Right hindlimb (tissue), 1 donor: Measurements from ENCODE around the gene SLC13A3.

Experiments
- DNase-seq: peaks from one replicate; pipeline ENCODE4 v3.0.0-alpha.2; 2018

Gene SLC13A3

GRCh38 chr20:46573234-46573633, 78.0 kb downstream of the SLC13A3 start:
- no peak for DNase-seq

DNA sequence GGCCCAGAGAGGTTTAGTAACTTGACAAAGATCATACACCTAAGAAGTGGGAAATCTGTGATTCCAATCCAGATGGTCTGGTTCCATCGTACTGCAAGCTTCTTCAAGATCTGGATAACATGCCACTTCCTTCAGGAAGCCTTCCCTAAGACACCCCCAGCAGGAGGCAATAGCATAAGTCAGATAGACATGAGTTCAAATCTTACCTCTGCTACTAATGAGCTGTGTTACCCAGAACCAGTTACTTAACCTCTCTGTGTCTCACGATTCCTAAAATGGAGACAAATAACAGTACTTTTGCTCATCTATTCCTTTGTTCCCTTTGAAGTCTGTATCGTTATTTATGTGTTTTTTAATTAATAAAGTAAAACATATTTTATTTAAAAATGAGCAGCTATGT, 78.5 kb downstream of the SLC13A3 start:
- no peak for DNase-seq

DNA sequence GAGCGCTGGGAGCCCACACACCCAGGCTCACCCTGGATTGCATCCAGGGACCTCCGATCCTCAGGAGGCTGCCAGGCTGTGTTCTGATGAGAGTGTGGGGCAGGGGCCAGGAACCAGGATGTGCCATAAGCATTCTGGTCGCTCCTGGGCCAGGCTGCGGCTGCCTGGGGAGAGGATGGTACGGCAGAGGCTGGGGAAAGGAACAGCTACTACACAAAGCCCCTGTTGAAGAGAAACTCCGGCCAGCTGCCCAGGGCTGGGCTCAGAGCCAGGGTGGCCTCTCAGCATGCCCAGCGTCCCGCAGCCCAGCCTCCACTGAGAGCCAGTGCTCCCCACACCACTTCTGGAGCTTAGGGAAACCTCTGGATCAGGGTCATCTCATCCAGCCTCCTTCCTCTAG, 79.1 kb downstream of the SLC13A3 start:
- DNase-seq = peak; percentile 77

GRCh38 chr20:46571418-46571817, 79.8 kb downstream of the SLC13A3 start:
- DNase-seq = no peak

GRCh38 chr20:46570956-46571355, 80.3 kb downstream of the SLC13A3 start:
- DNase-seq = no peak

DNA sequence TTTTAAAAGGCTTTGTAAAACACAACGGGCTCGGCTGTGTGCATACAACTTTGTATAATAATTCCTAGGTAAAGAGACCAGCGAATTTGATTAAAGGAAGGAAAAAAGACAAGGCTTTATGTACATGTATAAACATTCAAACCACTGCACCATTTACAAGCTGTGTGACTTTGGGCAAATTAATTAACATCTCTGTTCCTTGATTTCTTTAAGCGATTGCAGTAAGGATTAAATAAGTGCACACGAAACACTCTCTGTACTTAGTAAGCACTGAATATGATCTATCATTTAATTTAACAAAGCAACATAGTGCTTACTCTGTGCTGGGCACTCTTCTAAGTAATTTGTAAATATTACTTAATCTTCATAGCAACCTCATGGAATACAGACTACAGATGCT, 81.3 kb downstream of the SLC13A3 start:
- no peak for DNase-seq

- DNase-seq = peak; percentile 92
Observed at GRCh38 chr20:46568570-46569129, 82.6 kb downstream of the SLC13A3 start.

DNA sequence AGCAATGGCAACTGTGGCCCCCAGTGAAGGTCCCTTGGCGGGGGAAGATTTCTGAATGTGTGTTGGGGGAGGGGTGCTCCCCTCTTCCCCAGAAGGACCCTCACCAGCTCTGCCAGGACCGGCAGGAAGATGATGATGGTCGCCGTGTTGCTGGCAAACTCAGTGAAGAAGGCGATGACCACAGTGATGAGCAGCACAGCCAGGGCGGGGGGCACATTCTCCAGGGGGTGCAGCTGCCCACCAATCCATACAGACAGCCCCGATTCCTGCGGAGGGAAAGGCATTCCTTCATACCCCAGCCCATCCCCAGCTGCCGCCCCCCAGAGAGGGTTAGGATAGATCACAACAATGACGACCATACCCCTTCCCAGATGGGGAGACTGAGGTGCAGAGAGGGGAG, 85.1 kb downstream of the SLC13A3 start:
- no peak for DNase-seq

DNA sequence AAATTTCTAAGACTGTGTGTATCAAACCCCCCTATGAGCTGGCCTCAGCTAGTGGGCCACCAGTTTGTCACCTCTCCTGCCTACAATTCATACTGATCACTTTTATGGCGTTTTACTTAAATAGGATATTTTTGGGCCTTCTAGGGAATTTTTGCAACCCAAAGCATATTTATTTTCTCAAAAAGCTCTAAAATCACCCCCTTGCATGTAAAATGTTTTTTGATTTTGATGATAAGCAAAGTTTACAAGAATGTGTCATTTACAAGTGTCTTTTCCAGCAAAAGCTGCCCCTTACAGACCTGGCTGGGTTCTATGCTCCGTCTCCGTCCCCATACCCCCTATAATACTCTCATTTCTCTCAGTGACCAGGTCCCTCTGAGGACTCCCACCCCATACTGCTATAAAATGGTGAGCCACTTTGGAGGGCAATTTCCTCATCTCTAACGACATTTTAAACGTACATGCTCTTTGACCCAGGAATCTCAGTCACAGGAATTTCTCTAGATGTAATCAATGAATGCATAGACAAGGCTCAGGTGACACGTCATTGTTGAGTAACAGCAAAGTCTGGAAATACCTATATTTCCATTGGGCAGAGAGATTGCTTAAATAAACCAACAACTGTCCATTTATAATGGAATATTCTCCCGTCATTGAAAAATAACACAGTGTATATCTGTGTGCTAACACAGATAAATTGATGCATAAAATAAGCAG, 86.9 kb downstream of the SLC13A3 start:
- no peak for DNase-seq

GRCh38 chr20:46563860-46564221, 87.4 kb downstream of the SLC13A3 start:
- no peak for DNase-seq

- DNase-seq = no peak
Observed at GRCh38 chr20:46563170-46563859, 87.9 kb downstream of the SLC13A3 start.

- DNase-seq = peak; percentile 88
Observed at GRCh38 chr20:46562373-46563169, 88.7 kb downstream of the SLC13A3 start.

DNA sequence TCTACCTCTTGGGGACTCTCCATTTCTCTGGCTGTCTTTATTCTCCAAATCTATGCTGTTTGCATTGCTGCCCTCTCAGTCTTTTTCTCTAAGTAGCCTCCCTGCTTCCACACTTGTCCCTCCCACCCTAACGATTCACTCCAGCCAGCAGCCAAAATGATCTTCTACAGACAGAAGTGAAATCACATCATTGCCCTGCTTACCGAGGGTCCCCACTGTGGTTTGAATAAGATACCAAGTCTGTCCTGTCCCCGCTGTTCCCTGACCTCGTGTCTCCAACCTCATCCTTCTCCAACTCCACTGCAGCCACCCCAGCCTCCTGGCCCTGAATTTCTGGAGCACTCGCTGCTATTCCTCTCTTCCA, 89.3 kb downstream of the SLC13A3 start:
- DNase-seq = no peak

DNA sequence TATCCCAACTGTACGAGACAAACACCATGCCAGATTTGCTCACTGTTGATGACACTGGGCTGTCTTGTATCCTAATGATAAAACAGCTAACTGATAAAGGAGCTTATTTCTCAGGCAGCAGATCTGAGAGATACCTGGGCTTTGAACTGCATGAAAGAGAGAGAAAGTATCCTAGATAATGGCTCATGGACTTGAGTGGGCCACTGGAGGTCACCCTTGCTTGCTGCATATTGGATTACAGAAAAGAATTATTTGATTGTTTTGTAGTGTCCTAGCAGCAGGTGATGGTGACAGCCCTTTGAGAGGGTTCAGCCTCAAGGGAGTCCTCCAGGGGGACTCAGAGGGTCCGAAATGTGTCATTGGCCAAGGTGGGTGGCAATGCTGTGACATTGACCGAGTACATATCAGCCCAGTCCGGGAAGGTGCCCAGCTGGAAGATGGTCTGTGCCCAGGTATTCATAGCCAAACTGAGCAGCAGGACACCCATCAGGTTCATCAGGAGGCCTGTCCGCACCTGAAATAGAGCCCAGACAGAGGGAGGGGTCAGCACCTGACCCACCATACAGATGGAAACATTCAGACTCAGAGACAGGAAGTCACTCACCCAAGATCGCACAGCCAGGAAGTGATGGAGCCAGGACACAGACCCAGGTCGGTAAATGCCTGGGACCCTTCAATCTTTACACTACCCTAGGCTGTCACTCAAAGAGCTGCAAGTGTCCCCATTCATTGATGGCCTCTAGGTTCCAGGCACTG, 91.4 kb downstream of the SLC13A3 start:
- DNase-seq = no peak

DNA sequence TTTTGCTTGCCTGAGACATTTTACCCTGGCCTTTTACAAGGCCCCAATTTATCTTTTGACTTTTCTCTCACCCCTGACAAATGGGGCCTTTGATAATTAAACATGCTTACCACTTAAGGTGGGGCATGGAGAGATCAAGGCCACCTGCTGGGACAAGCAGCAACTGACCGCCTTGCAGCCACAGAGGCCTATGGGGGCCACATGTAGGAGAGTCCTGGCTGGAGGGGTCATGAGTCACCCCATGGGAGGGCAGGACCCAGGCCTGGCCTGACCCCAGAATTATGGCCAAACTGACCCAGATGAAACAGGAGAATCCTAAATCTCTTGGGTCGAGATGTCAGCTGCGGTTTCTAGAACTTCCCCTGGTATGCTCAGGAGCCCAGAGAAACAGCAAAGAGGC, 92.3 kb downstream of the SLC13A3 start:
- DNase-seq = no peak

DNA sequence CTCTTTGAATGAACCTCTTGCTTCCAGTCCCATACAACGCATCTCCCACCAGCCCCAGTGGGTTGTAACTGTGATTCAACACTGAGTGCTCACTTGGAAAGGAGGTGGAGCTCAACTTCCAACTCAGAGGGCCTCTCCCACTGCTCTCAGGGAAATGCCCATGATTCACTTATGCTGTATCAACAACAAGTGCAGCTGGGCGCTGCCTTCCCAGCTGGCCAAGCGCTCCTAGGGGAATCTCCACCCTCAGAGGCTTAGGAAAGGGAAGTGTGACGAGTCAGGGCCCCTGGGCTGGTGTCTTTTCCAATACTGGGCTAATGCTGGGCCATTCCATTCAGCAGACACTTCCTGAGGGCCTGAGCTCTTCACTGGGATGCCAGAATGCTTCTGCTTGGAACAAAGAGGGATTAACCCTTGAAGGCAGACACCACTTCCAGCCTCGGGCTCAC, 92.7 kb downstream of the SLC13A3 start:
- no peak for DNase-seq

DNA sequence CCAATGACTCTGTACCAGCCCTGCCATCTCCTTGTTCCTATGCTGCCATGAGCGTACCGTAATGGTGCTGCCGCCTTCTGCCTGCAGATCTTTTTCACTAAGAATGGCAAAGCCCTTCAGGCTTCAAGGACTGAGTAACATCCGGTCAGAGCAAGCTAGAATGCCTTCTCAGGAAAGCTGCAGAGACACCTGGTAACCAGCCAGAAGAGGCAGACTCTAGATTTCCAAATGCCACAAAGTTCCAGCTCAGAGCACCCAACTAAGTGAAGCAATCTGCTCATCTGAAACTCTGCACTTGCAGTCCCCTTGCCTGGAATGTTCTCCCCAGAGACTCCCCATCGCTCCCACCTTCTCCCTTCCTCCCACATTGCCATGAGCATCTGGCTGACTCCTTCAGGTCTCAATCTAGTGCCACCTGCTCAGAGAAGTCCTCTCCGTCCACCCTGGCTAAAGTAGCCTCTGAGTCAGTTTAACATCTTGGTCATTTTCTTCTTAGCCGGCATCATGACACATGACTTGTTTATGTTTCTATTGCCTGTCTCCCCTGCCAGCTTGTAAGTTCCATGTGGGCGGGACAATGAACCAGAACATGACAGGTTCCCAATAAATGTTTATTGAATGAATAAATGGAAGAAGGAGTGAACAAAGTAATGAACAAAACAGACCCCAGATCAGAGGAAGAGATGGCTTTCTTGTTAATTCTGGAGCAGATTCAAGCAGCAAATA, 93.9 kb downstream of the SLC13A3 start:
- no peak for DNase-seq

DNA sequence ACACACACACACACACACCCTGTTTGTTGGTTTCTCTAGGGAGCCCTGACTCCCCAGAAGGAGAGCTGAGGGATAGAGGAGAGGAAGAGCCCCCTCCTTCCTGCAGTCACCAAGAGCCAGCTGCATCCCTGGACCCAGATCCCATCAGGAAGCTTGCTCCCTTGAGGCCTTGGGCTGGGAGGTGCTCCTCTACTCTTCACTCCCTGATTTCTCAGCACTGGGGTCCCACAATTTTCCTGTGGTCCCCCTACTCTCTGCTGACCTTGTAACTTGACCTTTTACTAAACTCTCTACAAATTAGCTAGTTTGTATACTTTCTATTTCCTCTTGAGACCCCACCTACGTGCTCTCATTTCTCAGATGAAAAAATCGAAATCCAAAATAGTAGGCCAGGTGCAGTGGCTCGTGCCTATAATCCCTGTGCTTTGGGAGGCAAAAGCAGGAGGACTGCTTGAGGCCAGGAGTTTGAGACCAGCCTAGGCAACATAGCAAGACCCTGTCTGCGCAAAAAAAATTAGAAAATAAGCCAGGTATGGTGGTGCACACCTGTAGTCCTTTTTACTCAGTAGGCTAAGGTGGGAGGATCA, 95.8 kb downstream of the SLC13A3 start:
- no peak for DNase-seq

- DNase-seq = no peak
Observed at GRCh38 chr20:46554828-46555227, 96.4 kb downstream of the SLC13A3 start.

GRCh38 chr20:46553926-46554325, 97.3 kb downstream of the SLC13A3 start:
- no peak for DNase-seq
